ENCODE data around the gene RNF167. TPM values are rescaled to one million over a fixed set of nuclear protein-coding genes. Genes with fewer than 3 reads are reported as not detected.
A peak's percentile ranks its signal among the peaks of the same experiment; 100 is the strongest.

The RNF167 gene
- total and polyA plus RNA-seq, 2 of the 8 experiments (the other 6 are each of a cell fraction or from before 2014, with no cell fraction given), result 140 to 281 TPM

- H3K56ac ChIP-seq (replicated peaks; ENCODE audit: insufficient read length, low read depth, low read length), result no peak overlapping the region
- 94% methylated on average over 12 of the region's 13 CpGs; no CpG with 5 or more reads in 1 of the 2 experiments for WGBS, 2 experiments (ENCODE audit: extremely low coverage in 1 of 2, insufficient coverage in 1 of 2, insufficient read length in 1 of 2, insufficient replicate concordance in 2 of 2, low coverage in 1 of 2, low lambda C conversion rate in 2 of 2, missing lambda C conversion rate in 1 of 2)
- POLR2A ChIA-PET (ENCODE audit: partially characterized antibody), result interaction anchor here (0.7 to 27.4 kb wide), 9 partner anchors 9 to 254 kb away, joined by 3 to 987 read pairs (median 6); partner anchors contain the start of genes ENO3, PFN1 and SPAG7
Measured at GRCh38 chr17:4942760-4943508, 2.9 kb downstream of the RNF167 start.

More at GRCh38 chr17:4942760-4943508, 2.9 kb downstream of the RNF167 start:
- H2BK120ac ChIP-seq (replicated peaks; ENCODE audit: low read depth, low read length), result no peak overlapping the region
- no peak overlapping the region for H3K4me2 ChIP-seq (ENCODE audit: insufficient read depth in 1 of 2, low read depth in 2 of 2, low read length in 2 of 2)
- H2BK12ac ChIP-seq (ENCODE audit: low read depth, low read length), result no peak overlapping the region
- no peaks in the 10 kb centered on the region for H3K27me3 ChIP-seq (replicated peaks in 1 of 4; ENCODE audit: control insufficient read depth in 3 of 4, extremely low read depth in 1 of 4, insufficient read depth in 3 of 4, low read length in 3 of 4)
- no peak overlapping the region for H3K23ac ChIP-seq (ENCODE audit: insufficient read length)
- H3K79me2 ChIP-seq (ENCODE audit: control insufficient read depth in 1 of 2, insufficient read depth in 2 of 2, low read length in 2 of 2), result peaks cover 8 to 66% of the 10 kb centered on the region in 2 experiments
- CTCF ChIA-PET (ENCODE audit: partially characterized antibody), result interaction anchor here (0.8 to 5.9 kb wide), 5 partner anchors 10 to 41 kb away, joined by 3 to 26 read pairs (median 3); no protein-coding TSS in a partner anchor
- H4K91ac ChIP-seq (replicated peaks; ENCODE audit: insufficient read length, low read length), result no peak overlapping the region
- H2AFZ ChIP-seq (ENCODE audit: low read length), result no peak overlapping the region
- no peak overlapping the region for H4K8ac ChIP-seq (ENCODE audit: extremely low read depth, insufficient read depth, low read length)
- no peak overlapping the region for H2BK15ac ChIP-seq (ENCODE audit: low read length)
- H2BK20ac ChIP-seq (ENCODE audit: low read length), result no peak overlapping the region
- peaks cover 10% of the 10 kb centered on the region for H3K79me1 ChIP-seq (ENCODE audit: low read depth, low read length)
- no peak for TF ChIP-seq ATF3 (IDR thresholded peaks at IDR 0.05; ENCODE audit: insufficient read depth, low read depth, low read length)
- peak; percentile 38 to 47; a peak in 2 of 3 replicates for TF ChIP-seq POLR2A (IDR thresholded peaks at IDR 0.05; ENCODE audit: control extremely low read depth in 1 of 2, low read depth in 2 of 2, low read length in 2 of 2)
- TF ChIP-seq BACH1 (IDR thresholded peaks at IDR 0.05; ENCODE audit: low read length), result no peak
- TF ChIP-seq TCF12 (IDR thresholded peaks at IDR 0.05; ENCODE audit: low read depth, low read length), result no peak
- peak; percentile 43; the same call in 1 of the 2 replicates for TF ChIP-seq POLR2AphosphoS5 (IDR thresholded peaks at IDR 0.05; ENCODE audit: low read depth, low read length)
- H3K4ac ChIP-seq (replicated peaks; ENCODE audit: insufficient read length, low read depth, low read length), result no peak overlapping the region
- H3K9ac ChIP-seq (replicated peaks in 1 of 4; ENCODE audit: extremely low read depth in 1 of 4, low read depth in 3 of 4, low read length in 3 of 4), result no peak overlapping the region
- DNase-seq (ENCODE audit: low read depth in 1 of 2, low spot score in 2 of 2), result no peak
- no peak overlapping the region for H3K27ac ChIP-seq (ENCODE audit: low read depth, low read length)
- H3K23me2 ChIP-seq (ENCODE audit: low read depth, low read length), result peaks cover 25% of the 10 kb centered on the region
- H3K9me3 ChIP-seq (ENCODE audit: insufficient read depth in 2 of 2, low read depth in 1 of 2, low read length in 1 of 2), result no peaks in the 10 kb centered on the region
- FAIRE-seq, result no peak
- H3K4me3 ChIP-seq (ENCODE audit: extremely low read depth in 1 of 4, insufficient read depth in 2 of 4, low read depth in 3 of 4, low read length in 4 of 4), result no peak overlapping the region
- peaks cover 15 to 23% of the 10 kb centered on the region in 2 experiments for H4K20me1 ChIP-seq (replicated peaks in 1 of 2; ENCODE audit: control insufficient read depth in 1 of 2, insufficient read depth in 2 of 2, low read length in 2 of 2)
- no peak overlapping the region for H3K18ac ChIP-seq (ENCODE audit: extremely low read depth, low read length)
- H2AK5ac ChIP-seq (ENCODE audit: low read depth, low read length), result no peak overlapping the region
- H2BK5ac ChIP-seq (ENCODE audit: low read depth, low read length), result no peak overlapping the region
- H4K5ac ChIP-seq (ENCODE audit: insufficient read length, low read depth, low read length), result no peak overlapping the region
- H3K36me3 ChIP-seq (ENCODE audit: control insufficient read depth in 2 of 4, insufficient read depth in 4 of 4, low read length in 3 of 4), result peaks cover 12 to 47% (median 31%) of the 10 kb centered on the region in 4 experiments
- peaks cover 4 to 18% (median 9%) of the 10 kb centered on the region in 4 experiments for H3K4me1 ChIP-seq (replicated peaks in 1 of 4; ENCODE audit: control insufficient read depth in 3 of 4, insufficient read depth in 4 of 4, low read length in 3 of 4)
- no peak overlapping the region for H3K14ac ChIP-seq (ENCODE audit: insufficient read length)
